Articular chondrocyte of knee joint (primary cell): Measurements from ENCODE around the gene OGA. TPM values are rescaled to one million over a fixed set of nuclear protein-coding genes. Genes with fewer than 3 reads are reported as not detected.

Source experiments
- total RNA-seq: library from RNA; depleted of rRNA; stranded (reverse); fragments of >200 nt; gene quantifications from 2 replicates; pipeline ENCODE4 v1.2.3, GENCODE V29; 2012

Gene OGA
- total RNA-seq, result 143 and 150 TPM in 2 replicates

DNA sequence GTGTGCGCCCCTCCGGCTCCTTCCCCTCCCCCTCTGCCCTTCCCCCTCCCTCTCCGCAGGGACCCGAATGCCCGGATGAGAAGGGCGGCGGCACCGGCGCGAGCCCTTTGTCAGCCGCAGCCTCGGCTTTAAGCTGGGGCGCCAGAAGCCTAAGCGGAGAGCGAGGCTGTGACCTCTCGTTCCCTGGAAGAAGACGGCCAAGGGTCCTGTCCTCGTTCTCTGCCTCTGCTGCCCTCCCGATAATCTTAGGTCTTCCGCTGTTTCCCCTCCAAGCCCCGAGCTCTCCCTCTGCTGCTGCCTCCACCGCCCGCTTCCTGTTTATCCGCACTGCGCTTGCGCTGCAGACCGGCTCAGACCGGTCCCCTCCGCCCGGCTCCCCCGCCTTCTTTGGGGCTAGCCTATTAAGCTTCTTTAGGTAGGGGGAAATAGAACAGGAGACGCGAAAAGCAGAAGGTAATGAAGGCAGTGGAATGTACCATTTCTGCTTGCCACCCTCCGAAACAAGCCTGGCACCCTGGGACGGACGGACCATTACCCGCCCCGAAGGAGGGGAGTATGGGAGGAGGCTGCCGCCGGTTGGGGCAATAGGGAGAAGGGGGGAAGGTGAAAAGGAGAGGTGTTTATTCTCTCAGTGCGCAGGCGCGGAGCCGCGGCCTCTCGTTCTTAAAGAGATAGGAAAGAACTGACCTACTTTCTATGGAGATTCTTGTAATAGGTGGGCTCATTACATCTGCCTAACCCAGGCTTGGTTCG is at the start of gene OGA:
Gene OGA (minus strand): TSS at position 326 of the 753 bp plus-strand sequence. CDS start 422 bp downstream, outside the sequence.

DNA sequence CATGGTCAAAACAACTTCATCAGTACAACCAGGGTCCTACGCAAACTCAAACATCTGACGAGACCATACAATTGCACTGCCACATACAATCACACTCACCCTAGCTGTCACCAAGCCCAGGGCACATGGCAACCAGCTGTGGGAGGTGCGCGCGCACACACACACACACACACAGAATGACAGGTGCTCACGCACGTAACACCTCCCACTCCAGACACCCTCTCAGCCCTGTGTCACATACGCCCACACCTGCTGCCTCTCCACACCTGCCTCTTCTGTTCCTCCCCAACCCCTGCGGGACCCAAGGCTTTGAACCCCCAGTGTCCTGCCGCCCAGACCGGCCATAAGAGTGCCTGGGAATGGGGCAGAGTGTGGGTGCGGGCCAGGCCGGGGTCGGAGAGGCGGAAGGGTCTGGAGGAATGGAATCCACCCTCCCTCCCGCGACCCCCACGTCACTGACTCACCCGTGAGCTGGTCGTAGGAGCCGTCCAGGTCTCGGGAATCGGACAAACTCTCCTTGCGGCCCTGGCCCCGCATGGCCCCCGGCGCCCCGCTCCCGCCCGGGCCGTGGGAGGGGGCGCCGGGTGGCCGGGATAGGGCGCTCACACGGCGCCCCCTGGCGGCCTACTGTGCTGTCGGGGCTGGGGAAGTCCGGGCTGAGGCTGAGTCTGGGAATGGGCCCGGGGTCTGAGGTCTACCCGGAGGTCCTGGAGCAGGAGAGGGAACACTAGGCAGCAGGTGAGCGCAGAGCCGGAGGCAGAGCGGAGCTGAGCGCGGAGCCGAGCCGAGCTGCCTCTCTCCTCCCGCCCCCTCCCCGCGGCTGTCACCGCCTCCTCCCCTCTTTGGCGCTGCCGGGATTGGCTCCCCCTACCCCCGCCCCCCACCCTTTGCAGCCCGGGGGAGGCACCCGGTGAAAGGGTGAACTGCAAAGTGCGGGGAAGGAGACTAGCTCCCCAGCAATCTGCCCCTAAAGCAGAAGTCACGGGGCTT is 25.1 kb upstream of the OGA start, which contains the start of gene KCNIP2:
Gene KCNIP2 (minus strand): TSS at position 769 of the 990 bp plus-strand sequence. CDS start 232 bp downstream, at position 537.

DNA sequence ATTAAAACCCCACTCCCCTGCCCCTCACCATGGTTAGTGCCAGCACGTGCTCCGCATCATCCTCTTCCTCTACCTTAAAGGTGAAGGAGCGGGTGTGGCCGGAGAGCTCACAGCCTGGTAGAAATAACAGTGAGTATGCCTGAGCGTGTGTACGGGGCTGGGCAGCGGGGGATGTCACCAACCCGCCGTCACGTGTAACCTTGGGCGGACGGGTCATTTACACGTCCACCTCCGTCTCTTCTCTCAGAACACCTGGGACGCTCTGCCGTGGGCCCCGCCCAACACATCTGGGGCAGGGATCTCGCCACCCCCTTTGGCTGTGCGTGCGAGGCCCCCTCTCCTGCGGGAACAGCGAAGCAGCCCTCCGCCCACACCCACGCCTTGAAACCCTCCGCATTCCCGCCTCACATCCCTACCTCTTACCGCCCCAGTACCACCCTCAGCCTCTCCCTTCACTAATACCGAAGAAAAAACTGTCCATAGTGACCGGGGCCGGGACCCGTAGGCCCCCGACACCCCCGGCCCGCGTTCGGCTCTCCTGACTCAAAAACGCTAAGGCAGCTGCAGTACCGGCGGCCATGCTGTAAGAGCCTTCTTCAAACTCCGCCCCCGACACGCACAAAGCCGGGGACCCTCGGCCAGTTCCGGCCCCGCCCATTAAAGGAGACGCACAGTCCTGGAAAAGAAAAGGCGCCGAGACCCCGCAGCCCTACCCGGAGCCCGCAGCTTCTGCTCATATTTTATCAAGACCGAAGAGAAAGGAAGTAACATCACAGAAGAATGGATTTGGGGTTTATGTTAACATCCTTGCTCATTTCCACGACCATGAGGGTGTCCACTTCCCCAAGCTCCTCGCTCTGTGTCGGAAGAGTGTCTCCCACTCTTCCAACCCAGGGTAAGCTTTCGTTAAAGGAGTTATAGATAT is 35.2 kb downstream of the OGA start, which contains the start of gene NPM3:
Gene NPM3 (minus strand): TSS at position 636 of the 925 bp plus-strand sequence. CDS start 56 bp downstream, at position 580.

DNA sequence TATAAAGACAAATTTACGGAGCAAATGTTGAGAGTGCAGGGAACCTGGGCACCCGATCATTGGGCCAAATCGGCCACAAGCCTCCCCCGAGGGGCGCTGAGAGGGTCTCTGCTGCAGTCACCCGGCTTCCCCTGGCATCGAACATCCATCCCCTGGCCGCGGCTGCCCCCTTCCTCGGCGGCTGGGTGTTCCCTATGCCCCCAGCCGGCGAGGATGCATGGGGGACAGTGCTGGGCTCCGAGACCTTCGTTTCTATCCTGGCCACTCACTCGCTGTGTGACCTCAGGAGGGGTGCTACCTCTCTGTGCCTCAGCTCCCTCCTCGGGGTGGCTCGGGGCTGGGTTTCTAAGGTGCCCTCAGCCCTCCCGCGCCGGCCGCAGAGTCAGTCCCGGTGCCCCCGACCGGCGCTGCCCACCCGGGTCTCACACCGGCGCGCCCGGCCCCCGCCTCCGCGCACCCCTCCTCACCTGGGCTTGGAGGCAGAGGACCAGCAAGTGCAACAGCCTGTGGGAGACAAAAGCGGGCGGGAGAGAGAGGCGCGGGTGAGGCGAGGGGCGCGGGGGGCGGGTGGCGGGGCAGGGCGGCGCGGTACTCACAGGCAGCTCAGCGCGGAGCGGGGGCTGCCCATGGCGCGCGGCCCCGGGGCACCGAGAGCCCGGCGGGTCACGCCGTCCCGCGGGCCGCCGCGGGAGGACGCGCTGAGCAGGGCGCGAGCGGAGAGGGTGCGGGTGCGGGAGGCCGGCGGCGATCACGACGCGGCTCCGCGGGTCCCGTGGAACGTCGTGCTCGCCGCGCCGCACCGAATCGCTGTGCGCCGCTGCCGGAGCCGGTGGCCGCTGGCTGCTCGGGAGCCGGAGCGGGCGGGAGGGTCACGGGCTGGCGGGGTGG is 42.7 kb downstream of the OGA start, which contains the start of gene FGF8:
Gene FGF8 (minus strand): TSS at position 842 of the 888 bp plus-strand sequence. CDS start 214 bp downstream, at position 628.

Other genes with a start within 250 kb of the OGA start
- gene POLL, start 230.2 kb downstream of the OGA start, total RNA-seq, result 11.6 and 14.9 TPM in 2 replicates
- 38.2 and 47.0 TPM in 2 replicates for gene DPCD, start 230.1 kb downstream of the OGA start, total RNA-seq
- gene FBXW4, start 123.3 kb downstream of the OGA start, total RNA-seq, result 46.0 and 49.9 TPM in 2 replicates
- gene FGF8, start 42.3 kb downstream of the OGA start, total RNA-seq, result 0.43 TPM in 1 of 2 replicates, not detected in the other
- 51.1 and 56.7 TPM in 2 replicates for gene NPM3, start 35.0 kb downstream of the OGA start, total RNA-seq
- 1.0 and 1.1 TPM in 2 replicates for gene KCNIP2, start 25.4 kb upstream of the OGA start, total RNA-seq
- 13.5 and 14.9 TPM in 2 replicates for gene ARMH3, start 237.7 kb upstream of the OGA start, total RNA-seq
- gene HPS6, start 246.9 kb upstream of the OGA start, total RNA-seq, result 20.3 and 27.2 TPM in 2 replicates